ENCODE measurements around the gene TNS1.
"Not testable (repeated sequence)": the region's sequence is repeated elsewhere in the genome, so short reads cannot be mapped to it uniquely, and the experiment has no call there.

DNA sequence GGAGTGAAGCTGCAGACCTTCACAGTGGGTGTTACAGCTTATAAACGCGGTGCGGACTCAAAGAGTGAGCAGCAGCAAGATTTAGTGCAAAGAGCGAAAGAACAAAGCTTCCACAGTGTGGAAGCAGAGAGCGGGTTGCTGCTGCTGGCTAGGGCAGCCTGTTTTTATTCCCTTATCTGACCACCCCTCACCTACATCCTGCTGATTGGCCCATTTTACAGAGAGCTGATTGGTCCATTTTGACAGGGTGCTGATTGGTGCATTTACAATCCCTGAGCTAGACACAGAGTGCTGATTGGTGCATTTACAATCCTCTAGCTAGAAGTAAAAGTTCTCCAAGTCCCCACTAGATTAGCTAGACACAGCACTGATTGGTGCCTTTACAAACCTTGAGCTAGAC, 216.2 kb downstream of the TNS1 start:
- TF ChIP-seq KDM2B (CRISPR knock-in tag; IDR thresholded peaks at IDR 0.05); SPI1 (IDR thresholded peaks at IDR 0.05; ENCODE audit: borderline replicate concordance, low read depth, low read length); SIX5 (IDR thresholded peaks at IDR 0.05; ENCODE audit: borderline replicate concordance in 1 of 2, insufficient read depth in 1 of 2, low read depth in 1 of 2, low read length in 2 of 2); FOXA1 (IDR thresholded peaks at IDR 0.05; ENCODE audit: borderline replicate concordance); EP300 (IDR thresholded peaks at IDR 0.05; ENCODE audit: low read length); CC2D1A (IDR thresholded peaks at IDR 0.05): not testable (repeated sequence)
- TF ChIP-seq, protein P1, sequence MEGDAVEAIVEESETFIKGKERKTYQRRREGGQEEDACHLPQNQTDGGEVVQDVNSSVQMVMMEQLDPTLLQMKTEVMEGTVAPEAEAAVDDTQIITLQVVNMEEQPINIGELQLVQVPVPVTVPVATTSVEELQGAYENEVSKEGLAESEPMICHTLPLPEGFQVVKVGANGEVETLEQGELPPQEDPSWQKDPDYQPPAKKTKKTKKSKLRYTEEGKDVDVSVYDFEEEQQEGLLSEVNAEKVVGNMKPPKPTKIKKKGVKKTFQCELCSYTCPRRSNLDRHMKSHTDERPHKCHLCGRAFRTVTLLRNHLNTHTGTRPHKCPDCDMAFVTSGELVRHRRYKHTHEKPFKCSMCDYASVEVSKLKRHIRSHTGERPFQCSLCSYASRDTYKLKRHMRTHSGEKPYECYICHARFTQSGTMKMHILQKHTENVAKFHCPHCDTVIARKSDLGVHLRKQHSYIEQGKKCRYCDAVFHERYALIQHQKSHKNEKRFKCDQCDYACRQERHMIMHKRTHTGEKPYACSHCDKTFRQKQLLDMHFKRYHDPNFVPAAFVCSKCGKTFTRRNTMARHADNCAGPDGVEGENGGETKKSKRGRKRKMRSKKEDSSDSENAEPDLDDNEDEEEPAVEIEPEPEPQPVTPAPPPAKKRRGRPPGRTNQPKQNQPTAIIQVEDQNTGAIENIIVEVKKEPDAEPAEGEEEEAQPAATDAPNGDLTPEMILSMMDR (IDR thresholded peaks at IDR 0.05 in 2 of 3, conservative IDR thresholded peaks at IDR 0.05 in 1 of 3; ENCODE audit: insufficient read depth in 2 of 3, low read depth in 1 of 3, low read length in 3 of 3) = not testable (repeated sequence)

All from K562 (cell line).